Central memory CD8-positive, alpha-beta T cell (primary cell): ENCODE results near the gene ZNF783.
"Not testable (repeated sequence)": the region's sequence is repeated elsewhere in the genome, so short reads cannot be mapped to it uniquely, and the experiment has no call there.

Experiments used
- ATAC-seq: fragments of 150-1000 bp; cut with Tn5 transposase; replicated peaks from 2 replicates; pipeline ENCODE4 v1.10.0; 2022; ENCODE audit warnings: mild to moderate bottlenecking, moderate FRiP score, moderate number of reproducible peaks; ENCODE audit not compliant: poor library complexity, severe bottlenecking; ENCODE audit errors: extremely low read depth
- DNase-seq, 2 donors: peaks; one replicate each; pipeline ENCODE4 v3.0.0; 2021; ENCODE audit warnings: low spot score in 2 of 2
- H3K27ac Mint-ChIP-seq: one replicate; pipeline ENCODE4 v1.8.0; 2022; ENCODE audit warnings: low read depth, mild to moderate bottlenecking, moderate library complexity, mixed read lengths
- H3K27me3 Mint-ChIP-seq: one replicate; pipeline ENCODE4 v1.8.0; 2022; ENCODE audit warnings: mixed read lengths
- H3K36me3 Mint-ChIP-seq: one replicate; pipeline ENCODE4 v1.8.0; 2022; ENCODE audit warnings: mild to moderate bottlenecking, moderate library complexity, mixed read lengths; ENCODE audit not compliant: insufficient read depth
- H3K4me1 Mint-ChIP-seq: one replicate; pipeline ENCODE4 v1.8.0; 2022; ENCODE audit warnings: mixed read lengths
- H3K4me3 Mint-ChIP-seq: one replicate; pipeline ENCODE4 v1.8.0; 2022; ENCODE audit warnings: mild to moderate bottlenecking, moderate library complexity, mixed read lengths
- H3K9me3 Mint-ChIP-seq: one replicate; pipeline ENCODE4 v1.8.0; 2022; ENCODE audit warnings: mixed read lengths

ZNF783 gene

DNA sequence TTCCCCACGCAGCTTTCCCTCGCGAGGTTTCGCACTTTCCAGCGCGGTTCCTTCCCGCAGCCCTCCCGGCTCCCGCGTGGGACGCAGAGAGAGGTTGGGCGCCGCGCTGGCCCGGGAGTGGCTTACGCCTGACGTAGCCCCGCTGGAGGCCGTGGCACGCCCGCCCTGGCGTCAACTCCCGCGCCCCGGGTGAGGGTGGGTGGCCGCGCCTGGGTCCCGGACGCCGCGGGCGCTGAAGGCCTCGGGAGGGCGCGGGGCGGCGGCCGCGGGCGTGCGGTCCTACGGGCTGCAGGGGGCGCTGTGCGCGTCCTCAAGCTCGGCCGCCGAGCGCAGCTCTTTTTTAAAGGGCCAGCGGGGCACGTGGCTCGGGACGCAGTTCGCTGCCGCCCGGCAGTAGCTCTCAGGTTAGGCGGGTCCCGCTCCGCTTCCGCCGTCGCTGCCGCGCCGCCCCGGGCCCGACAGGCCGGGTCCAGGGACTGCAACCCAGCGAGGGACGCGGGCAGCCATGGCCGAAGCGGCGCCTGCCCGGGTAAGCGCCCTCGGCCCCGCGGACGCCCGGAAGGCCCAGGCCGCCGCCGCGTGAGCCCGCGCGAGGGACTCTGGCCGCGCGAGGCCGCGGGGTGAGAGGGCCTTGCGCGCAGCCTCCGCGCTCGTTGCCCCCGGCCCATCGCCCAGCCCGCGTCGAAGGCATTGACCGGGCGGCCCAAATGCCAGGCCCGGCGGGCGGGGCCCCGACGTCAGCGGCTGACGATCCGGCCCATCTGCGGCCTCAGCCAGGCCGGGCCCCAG lies at the start of gene ZNF783:
TSS of gene ZNF783 (plus strand) at position 368 of the 789 bp plus-strand sequence. CDS start at position 506, 138 bp downstream.
- DNase-seq (peak; percentile 73 to 75), ATAC-seq (peak; percentile 89)
- H3K27me3 Mint-ChIP-seq = no peaks in the 10 kb centered on the region
- peaks cover 18% of the 10 kb centered on the region for H3K4me1 Mint-ChIP-seq
- H3K4me3 Mint-ChIP-seq = peak within 1 kb of the TSS; percentile 82
- H3K36me3 Mint-ChIP-seq = peaks cover 12% of the 10 kb centered on the region
- no peaks in the 10 kb centered on the region for H3K9me3 Mint-ChIP-seq
- H3K27ac Mint-ChIP-seq = peak within 1 kb of the TSS; percentile 83

DNA sequence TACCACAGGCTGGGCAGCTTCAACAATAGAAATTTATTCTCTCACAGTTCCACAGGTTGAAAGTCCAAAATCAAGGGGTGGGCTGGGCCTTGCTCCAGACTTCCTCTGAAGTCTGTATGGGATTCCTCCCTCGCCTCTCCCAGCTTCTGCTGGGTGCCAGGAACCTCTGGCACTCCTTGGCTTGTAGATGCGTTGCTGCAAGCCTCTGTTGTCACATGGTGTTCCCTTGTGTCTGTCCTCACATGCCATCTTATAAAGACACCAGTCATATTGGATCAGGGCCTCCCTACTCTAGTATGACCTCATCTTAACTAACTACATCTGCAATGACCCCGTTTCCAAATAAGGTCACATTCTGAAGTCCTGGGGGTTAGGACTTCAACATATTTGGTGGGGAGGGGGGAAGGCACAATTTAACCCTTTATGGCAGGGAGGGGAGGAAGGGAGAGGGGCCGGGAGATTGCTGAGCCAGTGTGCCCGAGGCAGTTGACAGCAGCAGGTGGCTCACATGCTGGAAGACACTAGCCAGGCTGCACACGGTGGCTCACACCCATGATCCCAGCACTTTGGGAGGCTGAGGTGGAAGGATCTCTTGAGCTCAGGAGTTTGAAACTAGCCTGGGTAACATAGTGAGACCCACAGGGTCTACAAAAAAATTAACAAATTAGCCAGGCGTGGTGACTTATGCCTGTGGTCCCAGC lies 47.8 kb upstream of the ZNF783 start:
- ATAC-seq (no peak), DNase-seq (no peak)
- Mint-ChIP-seq H3K27me3 (no peaks in the 10 kb centered on the region), H3K4me1 (peaks cover 17% of the 10 kb centered on the region), H3K4me3 (no peak overlapping the region), H3K27ac (no peak overlapping the region), H3K9me3 (no peaks in the 10 kb centered on the region), H3K36me3 (peaks cover 40% of the 10 kb centered on the region)

DNA sequence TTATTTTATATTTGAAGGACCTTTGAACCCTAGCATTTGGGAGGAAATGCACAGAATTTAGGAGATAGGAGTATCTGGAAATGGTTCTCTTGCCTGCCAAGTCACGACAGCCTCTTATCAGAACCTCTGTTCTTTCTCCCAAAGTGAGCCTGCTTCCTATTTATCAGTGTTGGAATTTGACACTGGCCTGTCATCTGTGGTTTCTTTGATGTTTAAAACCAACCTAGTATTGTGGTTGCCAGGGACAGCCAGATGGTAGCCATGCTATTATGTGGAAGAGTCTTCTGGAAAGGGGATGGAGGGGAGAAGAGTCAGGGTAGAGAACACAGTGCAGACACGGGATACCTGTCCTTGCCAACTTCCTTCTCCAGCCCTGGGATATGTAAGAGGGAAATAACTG lies 45.6 kb upstream of the ZNF783 start:
- Mint-ChIP-seq H3K4me3 (no peak overlapping the region), H3K36me3 (peaks cover 35% of the 10 kb centered on the region), H3K27me3 (no peaks in the 10 kb centered on the region), H3K9me3 (no peaks in the 10 kb centered on the region), H3K4me1 (peaks cover 16% of the 10 kb centered on the region), H3K27ac (no peak overlapping the region)
- DNase-seq (no peak), ATAC-seq (no peak)

- Mint-ChIP-seq H3K27ac (peak overlapping the region; percentile 27), H3K4me3 (no peak overlapping the region), H3K4me1 (peaks cover 16% of the 10 kb centered on the region), H3K9me3 (no peaks in the 10 kb centered on the region), H3K36me3 (peaks cover 31% of the 10 kb centered on the region), H3K27me3 (no peaks in the 10 kb centered on the region)
- no peak for DNase-seq
- no peak for ATAC-seq
Measured at GRCh38 chr7:149217570-149217969, 44.4 kb upstream of the ZNF783 start.

GRCh38 chr7:149218469-149219420 lies 43.3 kb upstream of the ZNF783 start:
- Mint-ChIP-seq H3K27ac (peak overlapping the region; percentile 74), H3K27me3 (no peaks in the 10 kb centered on the region), H3K4me1 (peaks cover 16% of the 10 kb centered on the region), H3K4me3 (no peak overlapping the region), H3K9me3 (no peaks in the 10 kb centered on the region), H3K36me3 (peaks cover 26% of the 10 kb centered on the region)
- DNase-seq (no peak), ATAC-seq (no peak)

GRCh38 chr7:149220534-149220933 lies 41.5 kb upstream of the ZNF783 start:
- ATAC-seq = no peak
- Mint-ChIP-seq H3K36me3 (peaks cover 17% of the 10 kb centered on the region), H3K27me3 (no peaks in the 10 kb centered on the region), H3K4me3 (no peak overlapping the region), H3K4me1 (peaks cover 16% of the 10 kb centered on the region), H3K27ac (no peak overlapping the region), H3K9me3 (no peaks in the 10 kb centered on the region)
- no peak for DNase-seq

DNA sequence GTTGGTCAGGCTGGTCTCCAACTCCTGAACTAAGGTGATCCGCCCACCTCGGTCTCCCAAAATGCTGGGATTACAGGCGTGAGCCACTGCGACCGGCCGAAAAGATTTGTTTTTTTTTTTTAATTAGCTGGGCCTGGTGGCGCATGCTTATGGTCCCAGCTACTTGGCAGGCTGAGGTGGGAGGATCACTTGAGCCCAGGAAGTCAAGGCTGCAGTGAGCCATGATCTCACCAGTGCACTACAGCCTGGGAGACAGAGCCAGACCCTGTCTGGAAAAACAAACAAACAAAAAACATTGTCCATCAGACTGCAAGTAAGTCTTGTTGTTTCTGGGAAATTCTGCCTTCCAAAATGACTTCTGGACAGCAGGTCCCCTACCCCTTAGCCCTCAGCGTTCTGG lies 38.8 kb upstream of the ZNF783 start:
- ATAC-seq = no peak
- DNase-seq = no peak
- Mint-ChIP-seq H3K4me1 (peaks cover 7% of the 10 kb centered on the region), H3K9me3 (no peaks in the 10 kb centered on the region), H3K27ac (no peak overlapping the region), H3K27me3 (no peaks in the 10 kb centered on the region), H3K4me3 (no peak overlapping the region), H3K36me3 (peaks cover 10% of the 10 kb centered on the region)

GRCh38 chr7:149223761-149224160 lies 38.2 kb upstream of the ZNF783 start:
- H3K9me3 Mint-ChIP-seq = no peaks in the 10 kb centered on the region
- no peak for ATAC-seq

GRCh38 chr7:149224352-149224751 lies 37.6 kb upstream of the ZNF783 start:
- Mint-ChIP-seq H3K4me1 (peaks cover 4% of the 10 kb centered on the region), H3K4me3 (no peak overlapping the region), H3K27ac (no peak overlapping the region), H3K27me3 (no peaks in the 10 kb centered on the region), H3K9me3 (no peaks in the 10 kb centered on the region), H3K36me3 (peaks cover 10% of the 10 kb centered on the region)
- ATAC-seq (no peak), DNase-seq (no peak)

More at GRCh38 chr7:149223761-149224160, 38.2 kb upstream of the ZNF783 start:
- Mint-ChIP-seq H3K27me3 (no peaks in the 10 kb centered on the region), H3K4me1 (peaks cover 6% of the 10 kb centered on the region), H3K27ac (no peak overlapping the region), H3K4me3 (no peak overlapping the region), H3K36me3 (peaks cover 10% of the 10 kb centered on the region)
- DNase-seq = no peak

DNA sequence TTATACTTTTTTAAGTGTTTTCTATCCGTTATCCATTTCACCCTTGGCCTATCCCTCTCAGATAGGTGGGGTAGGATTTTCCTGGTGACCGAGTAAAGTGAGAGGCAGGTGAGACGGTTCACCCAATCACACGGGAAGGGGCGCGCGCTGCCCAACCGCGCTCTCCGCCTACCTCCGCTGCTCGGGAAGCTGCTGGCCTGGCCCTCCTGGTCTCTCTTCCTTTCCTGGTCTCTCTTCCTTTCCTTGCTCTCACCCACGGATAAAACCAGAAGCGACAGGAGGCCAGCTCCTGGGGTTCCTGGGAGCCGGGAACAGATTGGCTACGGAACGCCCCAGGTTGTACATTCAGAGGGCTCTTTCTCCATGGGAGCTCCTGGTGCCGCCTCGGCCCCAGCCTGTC lies 36.9 kb upstream of the ZNF783 start:
- Mint-ChIP-seq H3K27ac (peak overlapping the region; percentile 29), H3K27me3 (no peaks in the 10 kb centered on the region), H3K36me3 (peaks cover 6% of the 10 kb centered on the region), H3K9me3 (no peaks in the 10 kb centered on the region), H3K4me1 (no peaks in the 10 kb centered on the region), H3K4me3 (no peak overlapping the region)
- DNase-seq = no peak
- no peak for ATAC-seq

GRCh38 chr7:149225656-149226055 lies 36.3 kb upstream of the ZNF783 start:
- peaks cover 6% of the 10 kb centered on the region for H3K36me3 Mint-ChIP-seq
- no peaks in the 10 kb centered on the region for H3K9me3 Mint-ChIP-seq
- H3K27me3 Mint-ChIP-seq = no peaks in the 10 kb centered on the region
- no peaks in the 10 kb centered on the region for H3K4me1 Mint-ChIP-seq
- DNase-seq (no peak), ATAC-seq (no peak)
- H3K27ac Mint-ChIP-seq = peak overlapping the region; percentile 29
- no peak overlapping the region for H3K4me3 Mint-ChIP-seq

DNA sequence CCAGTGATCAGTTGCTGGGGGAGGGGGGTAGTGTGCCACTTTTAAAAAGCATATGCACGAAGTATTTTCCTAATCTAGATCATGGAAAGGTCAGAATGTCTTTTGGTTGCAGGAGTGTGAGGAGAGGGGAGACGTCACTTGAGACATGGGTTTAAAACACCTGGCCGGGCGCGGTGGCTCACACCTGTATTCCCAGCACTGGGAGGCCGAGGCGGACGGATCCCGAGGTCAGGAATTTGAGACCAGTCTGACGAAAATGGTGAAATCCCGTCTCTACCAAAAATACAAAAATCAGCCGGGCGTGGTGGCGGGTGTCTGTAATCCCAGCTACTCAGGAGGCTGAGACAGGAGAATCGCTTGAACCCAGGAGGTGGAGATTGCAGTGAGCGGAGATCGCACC lies 35.6 kb upstream of the ZNF783 start:
- not testable (repeated sequence) for ATAC-seq, H3K36me3 Mint-ChIP-seq, H3K4me1 Mint-ChIP-seq, DNase-seq, H3K4me3 Mint-ChIP-seq, H3K9me3 Mint-ChIP-seq, H3K27me3 Mint-ChIP-seq, H3K27ac Mint-ChIP-seq
